ENCODE data around the gene DDRGK1. TPM values are rescaled to one million over a fixed set of nuclear protein-coding genes. Genes with fewer than 3 reads are reported as not detected.
A peak's percentile ranks its signal among the peaks of the same experiment; 100 is the strongest.
"Not testable (repeated sequence)": the region's sequence is repeated elsewhere in the genome, so short reads cannot be mapped to it uniquely, and the experiment has no call there.

Gene DDRGK1
- total and polyA plus RNA-seq, 5 experiments from 2014 or later: 39.7 to 57.4 (median 50.5) TPM

- H3K36me3 Mint-ChIP-seq: peaks cover 0 to 29% (median 4%) of the 10 kb centered on the region in 3 donors
- H3K9me3 Mint-ChIP-seq: no peaks in the 10 kb centered on the region
- ATAC-seq: no peak
- peak overlapping the region in 2 of 10 donors; percentile 71 to 75 for H3K4me3 Mint-ChIP-seq
- no peak for DNase-seq
- peak overlapping the region; percentile 80 to 94 (median 91) for H3K27ac Mint-ChIP-seq
- POLR2A ChIA-PET: interaction anchor here (0.6 to 2.3 kb wide), 5 partner anchors 10 to 183 kb away, joined by 4 to 18 read pairs (median 5); partner anchors contain the start of genes DNAAF9 and SLC4A11
- H3K27me3 Mint-ChIP-seq: no peaks in the 10 kb centered on the region
- H3K4me1 Mint-ChIP-seq: peaks cover 3 to 28% (median 22%) of the 10 kb centered on the region in 4 donors
Measured at GRCh38 chr20:3223994-3224680, 19.7 kb upstream of the DDRGK1 start.

GRCh38 chr20:3223651-3223993, 19.1 kb upstream of the DDRGK1 start:
- H3K36me3 Mint-ChIP-seq: peaks cover 0 to 29% (median 4%) of the 10 kb centered on the region in 3 donors

GRCh38 chr20:3222635-3223600, 18.4 kb upstream of the DDRGK1 start:
- Mint-ChIP-seq H3K27me3 (no peaks in the 10 kb centered on the region), H3K27ac (peak overlapping the region; percentile 80 to 94 (median 91)), H3K4me1 (peaks cover 3 to 32% (median 22%) of the 10 kb centered on the region in 4 donors), H3K9me3 (no peaks in the 10 kb centered on the region), H3K4me3 (peak overlapping the region; percentile 36 to 75 (median 64)), H3K36me3 (peaks cover 0 to 29% (median 4%) of the 10 kb centered on the region in 3 donors)
- ATAC-seq (peak; percentile 89 to 93), DNase-seq (peak; percentile 30 to 84 (median 51))
- POLR2A ChIA-PET: interaction anchor here (0.6 to 3.7 kb wide), 11 partner anchors 8 to 570 kb away, joined by 3 to 24 read pairs (median 4); partner anchors contain the start of genes DNAAF9, ITPA, NOP56 and SLC4A11

More at GRCh38 chr20:3223651-3223993, 19.1 kb upstream of the DDRGK1 start:
- no peak for ATAC-seq
- Mint-ChIP-seq H3K9me3 (no peaks in the 10 kb centered on the region), H3K4me3 (peak overlapping the region in 8 of 10 donors; percentile 24 to 75 (median 68)), H3K4me1 (peaks cover 3 to 30% (median 22%) of the 10 kb centered on the region in 4 donors), H3K27ac (peak overlapping the region; percentile 80 to 94 (median 91)), H3K27me3 (no peaks in the 10 kb centered on the region)
- POLR2A ChIA-PET: interaction anchor here (0.6 to 3.7 kb wide), 9 partner anchors 9 to 571 kb away, joined by 3 to 24 read pairs (median 4); partner anchors contain the start of genes DNAAF9, ITPA, NOP56 and SLC4A11
- DNase-seq: no peak

GRCh38 chr20:3221398-3222226, 17.1 kb upstream of the DDRGK1 start:
- peaks cover 0 to 34% (median 4%) of the 10 kb centered on the region in 3 donors for H3K36me3 Mint-ChIP-seq
- no peaks in the 10 kb centered on the region for H3K27me3 Mint-ChIP-seq
- POLR2A ChIA-PET: interaction anchor here (0.6 to 3.7 kb wide), 6 partner anchors 12 to 589 kb away, joined by 3 to 24 read pairs (median 4); partner anchors contain the start of genes FASTKD5, ITPA and UBOX5
- DNase-seq (no peak), ATAC-seq (no peak)
- H3K4me1 Mint-ChIP-seq: peaks cover 3 to 32% (median 22%) of the 10 kb centered on the region in 4 donors
- no peaks in the 10 kb centered on the region for H3K9me3 Mint-ChIP-seq
- no peak overlapping the region for H3K4me3 Mint-ChIP-seq
- H3K27ac Mint-ChIP-seq: peak overlapping the region in 7 of 10 donors; percentile 20 to 90 (median 48)

- peak; percentile 43 to 87 (median 71) for DNase-seq
- H3K4me3 Mint-ChIP-seq: peak overlapping the region in 2 of 10 donors; percentile 19 to 40
- POLR2A ChIA-PET: interaction anchor here (0.6 to 2.8 kb wide), 7 partner anchors 9 to 110 kb away, joined by 3 to 8 read pairs (median 4); partner anchors contain the start of genes FASTKD5, ITPA and UBOX5
- ATAC-seq: peak; percentile 71 to 80
- peaks cover 6 to 22% (median 15%) of the 10 kb centered on the region in 4 donors for H3K4me1 Mint-ChIP-seq
- H3K27ac Mint-ChIP-seq: peak overlapping the region in 1 of 10 donors; percentile 19
- H3K36me3 Mint-ChIP-seq: peaks cover 0 to 54% (median 4%) of the 10 kb centered on the region in 3 donors
- no peaks in the 10 kb centered on the region for H3K9me3 Mint-ChIP-seq
- H3K27me3 Mint-ChIP-seq: no peaks in the 10 kb centered on the region
Measured at GRCh38 chr20:3218307-3218988, 14.0 kb upstream of the DDRGK1 start.

- POLR2A ChIA-PET: interaction anchor here (0.5 to 1.9 kb wide), 5 partner anchors 8 to 138 kb away, joined by 3 to 6 read pairs (median 3); no protein-coding TSS in a partner anchor
Measured at GRCh38 chr20:3215359-3215917, 11.0 kb upstream of the DDRGK1 start.

GRCh38 chr20:3213226-3213625, 8.7 kb upstream of the DDRGK1 start:
- H3K4me1 Mint-ChIP-seq: peaks cover 21 to 34% (median 28%) of the 10 kb centered on the region in 4 donors
- H3K36me3 Mint-ChIP-seq: peaks cover 0 to 31% (median 2%) of the 10 kb centered on the region in 3 donors
- ATAC-seq (no peak), DNase-seq (no peak)
- H3K27ac Mint-ChIP-seq: peak overlapping the region in 3 of 10 donors; percentile 13 to 77 (median 32)
- POLR2A ChIA-PET: no interaction called here
- no peaks in the 10 kb centered on the region for H3K9me3 Mint-ChIP-seq
- peak overlapping the region in 1 of 10 donors; percentile 24 for H3K4me3 Mint-ChIP-seq
- no peaks in the 10 kb centered on the region for H3K27me3 Mint-ChIP-seq

More at GRCh38 chr20:3215359-3215917, 11.0 kb upstream of the DDRGK1 start:
- peaks cover 8 to 24% (median 10%) of the 10 kb centered on the region in 4 donors for H3K4me1 Mint-ChIP-seq
- DNase-seq, H3K27me3 Mint-ChIP-seq, H3K9me3 Mint-ChIP-seq, H3K4me3 Mint-ChIP-seq, ATAC-seq: not testable (repeated sequence)
- peaks cover 0 to 40% (median 0%) of the 10 kb centered on the region in 3 donors for H3K36me3 Mint-ChIP-seq
- peak overlapping the region in 1 of 10 donors; percentile 27 for H3K27ac Mint-ChIP-seq

- Mint-ChIP-seq H3K27me3 (no peaks in the 10 kb centered on the region), H3K4me3 (peak overlapping the region; percentile 86 to 99 (median 96)), H3K4me1 (peaks cover 21 to 35% (median 31%) of the 10 kb centered on the region in 4 donors), H3K36me3 (peaks cover 0 to 23% (median 2%) of the 10 kb centered on the region in 3 donors), H3K9me3 (no peaks in the 10 kb centered on the region), H3K27ac (peak overlapping the region in 9 of 10 donors; percentile 22 to 99 (median 94))
- DNase-seq: no peak
- ATAC-seq: no peak
- POLR2A ChIA-PET: interaction anchor here (0.7 to 3.7 kb wide), 3 partner anchors 9 to 28 kb away, joined by 3 to 24 read pairs (median 7); no protein-coding TSS in a partner anchor
Measured at GRCh38 chr20:3210346-3210745, 5.9 kb upstream of the DDRGK1 start.

- no peaks in the 10 kb centered on the region for H3K9me3 Mint-ChIP-seq
- H3K27me3 Mint-ChIP-seq: no peaks in the 10 kb centered on the region
- H3K27ac Mint-ChIP-seq: peak overlapping the region; percentile 57 to 99 (median 94)
- peak overlapping the region; percentile 86 to 99 (median 96) for H3K4me3 Mint-ChIP-seq
- H3K4me1 Mint-ChIP-seq: peaks cover 21 to 38% (median 31%) of the 10 kb centered on the region in 4 donors
- ATAC-seq (peak; percentile 15 to 24), DNase-seq (no peak)
- peaks cover 0 to 19% (median 2%) of the 10 kb centered on the region in 3 donors for H3K36me3 Mint-ChIP-seq
- POLR2A ChIA-PET: interaction anchor here (0.7 to 3.7 kb wide), 6 partner anchors 9 to 117 kb away, joined by 5 to 24 read pairs (median 7); partner anchors contain the start of genes FASTKD5 and UBOX5
Measured at GRCh38 chr20:3209946-3210317, 5.5 kb upstream of the DDRGK1 start.

GRCh38 chr20:3209257-3209945, 4.9 kb upstream of the DDRGK1 start, which contains the start of gene ITPA:
TSS of gene ITPA (plus strand) at chr20:3209498. CDS start at chr20:3209552, 54 bp downstream.
- Mint-ChIP-seq H3K4me3 (peak within 1 kb of the TSS; percentile 86 to 99 (median 96)), H3K27ac (peak within 1 kb of the TSS; percentile 57 to 99 (median 94)), H3K27me3 (no peaks in the 10 kb centered on the region), H3K9me3 (no peaks in the 10 kb centered on the region), H3K36me3 (peaks cover 0 to 14% (median 2%) of the 10 kb centered on the region in 3 donors), H3K4me1 (peaks cover 23 to 42% (median 35%) of the 10 kb centered on the region in 4 donors)
- POLR2A ChIA-PET: interaction anchor here (0.7 to 3.7 kb wide), 7 partner anchors 10 to 137 kb away, joined by 3 to 24 read pairs (median 7); partner anchors contain the start of genes FASTKD5 and UBOX5
- peak; percentile 43 to 60 for ATAC-seq
- DNase-seq: peak; percentile 19 to 79 (median 48)
